Activated CD4-positive, CD25-positive, alpha-beta regulatory T cell treated with anti-CD3 and anti-CD28 coated beads, Interleukin-2, amount 50 U/mL, for 16 hours (primary cell): ENCODE measurements around the gene SYTL4.
A peak's percentile ranks its signal among the peaks of the same experiment; 100 is the strongest.

ENCODE experiments used
- DNase-seq: peaks from one replicate; pipeline ENCODE4 v3.0.0-alpha.2; 2020; ENCODE audit warnings: low read depth, low spot score

The SYTL4 gene

DNA sequence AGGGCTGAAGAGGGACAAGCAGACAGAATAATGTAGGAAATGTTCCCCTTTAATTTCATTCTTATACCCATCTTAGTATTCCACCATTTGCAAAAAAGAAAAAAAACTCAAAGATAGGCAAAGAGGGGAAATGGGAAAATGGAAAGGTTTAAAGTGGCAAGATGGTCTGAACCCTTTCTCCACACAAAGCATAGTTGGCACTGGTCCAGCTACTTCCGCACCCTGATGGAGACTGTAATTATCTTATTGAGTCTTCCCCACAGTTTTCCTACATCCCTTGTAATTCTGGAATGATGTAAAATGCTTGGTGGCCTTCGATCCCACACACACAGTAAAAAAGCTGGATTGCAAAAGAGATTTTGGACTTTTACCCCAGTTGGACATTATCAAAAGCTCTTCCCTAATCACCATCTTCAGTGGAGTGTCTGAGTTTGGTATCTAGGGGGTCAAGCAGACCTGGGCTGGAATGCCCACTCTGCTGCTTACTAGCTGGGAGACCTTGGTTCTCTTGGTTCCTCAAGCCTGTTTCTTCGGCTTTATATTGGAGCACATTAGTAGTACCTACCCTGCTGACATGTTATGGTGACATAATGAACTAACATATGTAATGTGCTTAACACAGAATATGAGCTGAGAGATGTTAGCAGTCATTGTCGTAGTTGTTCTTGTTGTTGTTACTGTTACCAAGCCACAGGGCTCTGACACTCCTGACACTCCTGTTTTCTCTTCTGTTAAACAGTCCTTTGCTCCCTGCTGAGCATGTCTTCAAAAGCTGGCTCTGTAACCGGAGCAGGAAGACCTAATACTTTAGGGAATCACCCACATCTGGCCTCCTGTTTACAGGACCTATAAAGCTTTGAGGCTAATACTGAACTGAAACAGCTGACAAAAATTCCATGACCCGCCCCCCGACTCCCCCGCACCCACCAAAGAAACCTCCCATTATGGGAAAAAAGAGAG, 83.2 kb downstream of the SYTL4 start:
- DNase-seq: no peak

DNA sequence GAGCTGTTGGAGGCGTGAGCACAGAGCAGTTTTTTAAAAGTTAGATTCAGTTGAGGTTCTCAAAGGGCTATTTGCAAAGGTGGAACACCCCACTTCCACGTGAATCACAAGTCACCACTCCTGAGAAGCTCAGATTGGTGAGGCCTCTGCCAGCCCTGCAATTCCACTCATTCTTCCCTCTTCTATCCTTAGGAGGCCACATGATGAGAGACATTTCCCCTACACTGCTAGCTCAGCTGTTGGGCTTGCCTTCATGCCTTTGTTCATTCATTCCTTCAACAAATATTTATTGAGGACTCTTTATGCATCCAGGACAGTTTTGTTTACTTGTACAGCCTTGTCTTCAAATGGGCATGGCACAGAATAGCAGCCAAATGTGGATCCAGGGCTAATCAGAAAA, 84.2 kb downstream of the SYTL4 start:
- no peak for DNase-seq

DNA sequence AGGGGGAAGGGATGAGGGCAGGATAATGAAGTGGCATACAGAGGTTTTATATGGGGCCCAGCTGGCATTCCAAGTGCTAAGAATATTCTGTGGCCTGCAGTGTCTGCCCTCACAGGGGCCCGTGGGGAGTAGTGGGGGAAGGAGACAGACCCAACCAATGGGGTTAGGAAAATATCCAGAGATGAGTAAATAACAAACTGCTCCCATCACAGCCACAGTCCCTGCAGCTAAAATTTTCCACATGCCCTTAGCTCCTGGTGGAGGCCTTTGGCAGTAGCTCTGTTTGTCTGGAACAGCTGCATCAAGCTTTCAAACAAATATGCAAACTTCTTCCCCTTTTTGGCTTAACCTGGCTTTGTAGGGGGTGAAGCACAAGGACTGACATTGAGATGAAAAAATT, 84.8 kb downstream of the SYTL4 start:
- DNase-seq: no peak

DNA sequence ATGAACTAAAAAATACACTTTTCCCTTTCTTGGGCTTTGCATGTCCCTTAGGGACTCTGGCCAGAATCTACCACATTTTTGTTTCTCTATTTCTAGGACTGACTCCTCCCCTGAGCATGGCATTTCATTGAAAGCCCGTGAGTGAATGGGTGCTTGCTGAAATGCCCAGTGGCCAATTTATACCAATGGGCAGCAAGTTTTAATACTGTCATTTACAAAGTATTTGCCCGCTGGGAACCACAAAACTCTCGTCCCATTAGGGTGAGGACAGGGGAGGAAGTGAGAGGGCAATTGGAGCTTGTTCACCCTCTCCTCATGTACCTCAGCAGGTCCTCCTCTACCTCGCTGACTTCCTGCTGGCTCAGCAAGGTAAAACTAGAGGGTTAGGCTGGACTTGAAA, 86.8 kb downstream of the SYTL4 start:
- DNase-seq: no peak

- DNase-seq: no peak
Measured at GRCh38 chrX:100643956-100644860, 87.7 kb downstream of the SYTL4 start, which contains the start of gene SRPX2. TSS of gene SRPX2 (plus strand) at chrX:100644199. CDS start at chrX:100646323, 2,124 bp downstream.

- DNase-seq: no peak
Measured at GRCh38 chrX:100643212-100643611, 88.7 kb downstream of the SYTL4 start.

GRCh38 chrX:100642290-100642689, 89.6 kb downstream of the SYTL4 start:
- no peak for DNase-seq

DNA sequence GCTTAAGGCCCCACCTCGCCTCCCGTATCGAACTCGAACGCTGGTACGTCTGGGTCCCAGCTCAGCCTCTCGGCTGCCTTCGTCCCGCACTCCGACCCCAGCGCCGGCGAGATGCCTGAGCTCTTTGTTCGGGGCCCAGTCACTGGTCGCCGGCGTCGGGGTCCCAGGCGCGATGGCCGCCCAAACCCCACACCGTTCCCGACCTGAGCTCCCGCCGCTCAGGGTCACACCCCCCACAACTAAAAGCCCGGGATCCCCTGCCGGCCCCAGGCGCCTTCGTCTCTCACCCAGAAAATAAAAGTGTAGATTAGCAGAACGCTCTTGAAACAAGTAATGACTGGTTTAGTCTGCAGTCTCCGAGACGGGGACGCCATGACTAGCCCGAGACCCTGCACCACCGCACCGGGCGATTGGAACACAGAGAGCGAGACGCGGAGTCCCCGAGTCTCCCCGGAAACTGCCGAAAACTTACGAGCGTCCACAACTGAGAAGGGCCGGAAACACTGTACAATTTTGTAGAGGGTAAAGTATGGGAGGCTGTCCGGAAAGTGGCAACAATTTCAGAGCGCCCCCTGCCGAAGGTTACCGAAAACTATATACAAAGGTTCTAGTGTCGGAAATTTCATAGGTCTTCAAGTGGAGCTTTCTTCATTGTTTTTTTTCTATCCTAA, 95.5 kb downstream of the SYTL4 start, which contains the start of gene TSPAN6:
TSS of gene TSPAN6 (minus strand) at position 486 of the 671 bp plus-strand sequence. CDS start at position 374, 112 bp downstream.
- DNase-seq: peak; percentile 31

DNA sequence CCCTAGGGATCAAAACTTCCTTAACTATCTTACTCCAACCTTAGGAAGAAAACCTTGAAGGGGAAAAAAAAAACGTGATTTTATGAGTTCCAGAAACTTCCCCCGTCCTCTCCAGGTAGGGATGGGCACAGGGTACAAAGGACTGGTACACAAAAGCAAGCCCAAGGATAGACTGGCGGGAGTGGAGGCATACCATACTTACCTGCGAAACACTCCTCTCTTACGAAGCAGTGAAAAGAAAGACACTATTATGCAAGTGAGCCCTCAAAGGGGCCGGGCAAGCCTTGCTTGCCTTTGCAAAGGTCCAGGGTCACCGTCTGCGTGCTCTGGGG, 96.0 kb downstream of the SYTL4 start:
- DNase-seq: no peak

DNA sequence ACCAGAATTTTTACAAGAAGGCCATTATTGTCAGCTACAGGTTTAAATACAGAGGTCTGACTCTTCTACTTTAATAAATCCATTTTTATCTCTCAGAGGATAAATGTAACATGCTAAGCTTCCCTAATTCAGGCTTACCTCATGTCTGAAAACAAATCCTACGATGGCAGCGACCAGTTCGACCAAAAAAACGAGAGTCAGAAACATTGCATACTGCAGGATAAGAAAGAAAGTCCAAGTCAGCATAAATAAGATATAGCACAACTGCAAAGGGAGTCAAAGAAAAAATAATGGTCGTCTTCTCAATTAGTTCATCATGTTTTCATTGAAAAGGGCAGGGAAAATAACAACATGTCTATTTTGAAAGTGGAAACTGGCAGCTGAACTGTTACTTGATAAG, 96.9 kb downstream of the SYTL4 start:
- no peak for DNase-seq

GRCh38 chrX:100625985-100626491, 105.9 kb downstream of the SYTL4 start:
- DNase-seq: no peak
